H54 (cell line): ENCODE measurements around the gene LRFN2.

Experiments
- DNase-seq: peaks from one replicate; pipeline ENCODE4 v3.0.0; 2011; ENCODE audit warnings: low spot score, mixed read lengths; ENCODE audit not compliant: insufficient read length
- FAIRE-seq: peaks from 3 replicates; lab custom pipeline; 2011; peaks lifted over from hg19 to GRCh38; lab: Jason Lieb, UNC
- POLR2A ChIP-seq: IDR thresholded peaks from 2 replicates; pipeline ENCODE4 v1.6.1; 2011; ENCODE audit warnings: low read depth, mild to moderate bottlenecking, low read length

The LRFN2 gene

GRCh38 chr6:40371621-40372020, 215.5 kb downstream of the LRFN2 start:
- no peak for FAIRE-seq
- TF ChIP-seq POLR2A: no peak
- DNase-seq: no peak

- no peak for DNase-seq
- TF ChIP-seq POLR2A: no peak
Measured at GRCh38 chr6:40371095-40371494, 216.1 kb downstream of the LRFN2 start.

GRCh38 chr6:40369891-40370290, 217.3 kb downstream of the LRFN2 start:
- DNase-seq: no peak
- TF ChIP-seq POLR2A: no peak
- FAIRE-seq: no peak

More at GRCh38 chr6:40371095-40371494, 216.1 kb downstream of the LRFN2 start:
- no peak for FAIRE-seq

GRCh38 chr6:40369042-40369441, 218.1 kb downstream of the LRFN2 start:
- DNase-seq (no peak), FAIRE-seq (no peak)
- TF ChIP-seq POLR2A: no peak

GRCh38 chr6:40362859-40363258, 224.3 kb downstream of the LRFN2 start:
- FAIRE-seq (no peak), DNase-seq (no peak)
- no peak for TF ChIP-seq POLR2A

GRCh38 chr6:40359808-40360207, 227.4 kb downstream of the LRFN2 start:
- DNase-seq (no peak), FAIRE-seq (no peak)
- no peak for TF ChIP-seq POLR2A

GRCh38 chr6:40358473-40359460, 228.4 kb downstream of the LRFN2 start:
- DNase-seq (no peak), FAIRE-seq (no peak)
- no peak for TF ChIP-seq POLR2A

- FAIRE-seq: no peak
- DNase-seq: no peak
- TF ChIP-seq POLR2A: no peak
Measured at GRCh38 chr6:40356242-40356910, 230.8 kb downstream of the LRFN2 start.

- DNase-seq: no peak
- FAIRE-seq: no peak
- no peak for TF ChIP-seq POLR2A
Measured at GRCh38 chr6:40355532-40355931, 231.6 kb downstream of the LRFN2 start.

- no peak for TF ChIP-seq POLR2A
- DNase-seq (no peak), FAIRE-seq (no peak)
Measured at GRCh38 chr6:40355066-40355465, 232.1 kb downstream of the LRFN2 start.

GRCh38 chr6:40353967-40354452, 233.2 kb downstream of the LRFN2 start:
- DNase-seq (no peak), FAIRE-seq (no peak)
- TF ChIP-seq POLR2A: no peak

GRCh38 chr6:40353197-40353966, 233.8 kb downstream of the LRFN2 start:
- no peak for FAIRE-seq
- TF ChIP-seq POLR2A: no peak
- DNase-seq: no peak

GRCh38 chr6:40352527-40353170, 234.5 kb downstream of the LRFN2 start:
- DNase-seq (no peak), FAIRE-seq (no peak)
- TF ChIP-seq POLR2A: no peak
